Measurements from ENCODE around the gene GAB1. TPM values are rescaled to one million over a fixed set of nuclear protein-coding genes. Genes with fewer than 3 reads are reported as not detected.
A peak's percentile ranks its signal among the peaks of the same experiment; 100 is the strongest.

GAB1 gene
- total and polyA plus RNA-seq, 2 donors (not counting 1 experiment from before 2014, with no cell fraction given): 4.7 to 10.8 TPM

GRCh38 chr4:143391895-143392294, 55.2 kb downstream of the GAB1 start:
- no peak overlapping the region for H3K9ac ChIP-seq (ENCODE audit: low read length)
- Mint-ChIP-seq H3K4me3 (no peak overlapping the region), H3K27me3 (peaks cover 5% of the 10 kb centered on the region), H3K27ac (no peak overlapping the region), H3K9me3 (ENCODE audit: insufficient read depth) (no peaks in the 10 kb centered on the region), H3K4me1 (peaks cover 34% of the 10 kb centered on the region)
- ChIA-PET POLR2A (interaction anchor here (0.6 kb wide), 1 partner anchor 55 kb away, joined by 3 read pairs; the partner anchor contains the start of gene GAB1), CTCF (interaction anchor here (1.1 to 2.0 kb wide), 2 partner anchors 9 to 10 kb away, joined by 3 to 7 read pairs; no protein-coding TSS in a partner anchor)
- intact Hi-C loops (cut with micrococcal nuclease): no loop called here
- H3K9me3 ChIP-seq (ENCODE audit: control extremely low read depth in 1 of 3, control insufficient read depth in 2 of 3, insufficient read depth in 1 of 3, low read length in 2 of 3): no peaks in the 10 kb centered on the region
- no peak overlapping the region for H3K4me3 ChIP-seq (ENCODE audit: control extremely low read depth in 1 of 5, extremely low read depth in 1 of 5, insufficient read depth in 1 of 5, low read depth in 2 of 5, low read length in 4 of 5)
- no peaks in the 10 kb centered on the region for H3K27me3 ChIP-seq (replicated peaks in 1 of 4; ENCODE audit: control extremely low read depth in 1 of 4, control insufficient read depth in 3 of 4, insufficient read depth in 4 of 4, low read length in 3 of 4)
- ATAC-seq (ENCODE audit: low read depth) (no peak), DNase-seq (no peak)
- no peak for TF ChIP-seq CTCF (IDR thresholded peaks at IDR 0.05)
- TF ChIP-seq EZH2 (IDR thresholded peaks at IDR 0.05; ENCODE audit: borderline replicate concordance, insufficient read depth, low read depth, low read length, poor library complexity, severe bottlenecking): no peak
- H3K4me1 ChIP-seq (ENCODE audit: control insufficient read depth in 2 of 2, insufficient read depth in 2 of 2, low read length in 2 of 2): peaks cover 21 to 28% of the 10 kb centered on the region in 2 donors
- no peaks in the 10 kb centered on the region for H4K20me1 ChIP-seq (ENCODE audit: control insufficient read depth, insufficient read depth, low read length, poor library complexity, severe bottlenecking)
- no CpG with 5 or more reads among the region's 3 CpGs for WGBS (ENCODE audit: insufficient coverage)
- peak overlapping the region in 1 of 2 donors; percentile 1 for H3K27ac ChIP-seq (ENCODE audit: low read length in 2 of 2)
- peaks cover 50% of the 10 kb centered on the region for H3K79me2 ChIP-seq (ENCODE audit: control insufficient read depth, insufficient read depth, low read length)
- H3K36me3 ChIP-seq (replicated peaks in 1 of 2; ENCODE audit: control extremely low read depth in 1 of 2, control insufficient read depth in 1 of 2, extremely low read depth in 1 of 2, insufficient read depth in 2 of 2, low read length in 1 of 2): peaks cover 0 to 3% of the 10 kb centered on the region in 2 experiments
- H2AFZ ChIP-seq (ENCODE audit: insufficient read depth, low read depth, low read length, poor library complexity, severe bottlenecking): no peak overlapping the region
- H3K4me2 ChIP-seq (replicated peaks; ENCODE audit: low read depth, low read length, poor library complexity, severe bottlenecking): peak overlapping the region; percentile 1

- TF ChIP-seq EZH2 (IDR thresholded peaks at IDR 0.05; ENCODE audit: borderline replicate concordance, insufficient read depth, low read depth, low read length, poor library complexity, severe bottlenecking) (no peak), CTCF (IDR thresholded peaks at IDR 0.05) (no peak)
- no peaks in the 10 kb centered on the region for H4K20me1 ChIP-seq (ENCODE audit: control insufficient read depth, insufficient read depth, low read length, poor library complexity, severe bottlenecking)
- intact Hi-C loops (cut with micrococcal nuclease): no loop called here
- no peaks in the 10 kb centered on the region for H3K27me3 ChIP-seq (replicated peaks in 1 of 4; ENCODE audit: control extremely low read depth in 1 of 4, control insufficient read depth in 3 of 4, insufficient read depth in 4 of 4, low read length in 3 of 4)
- H3K4me2 ChIP-seq (replicated peaks; ENCODE audit: low read depth, low read length, poor library complexity, severe bottlenecking): no peak overlapping the region
- no peaks in the 10 kb centered on the region for H3K9me3 ChIP-seq (ENCODE audit: control extremely low read depth in 1 of 3, control insufficient read depth in 2 of 3, insufficient read depth in 1 of 3, low read length in 2 of 3)
- H3K27ac ChIP-seq (ENCODE audit: low read length in 2 of 2): no peak overlapping the region
- ATAC-seq (ENCODE audit: low read depth) (no peak), DNase-seq (no peak)
- H3K9ac ChIP-seq (ENCODE audit: low read length): no peak overlapping the region
- CTCF ChIA-PET: interaction anchor here (2.0 kb wide), 1 partner anchor 8 kb away, joined by 7 read pairs; no protein-coding TSS in a partner anchor
- H3K4me1 ChIP-seq (ENCODE audit: control insufficient read depth in 2 of 2, insufficient read depth in 2 of 2, low read length in 2 of 2): peaks cover 13 to 21% of the 10 kb centered on the region in 2 donors
- H3K4me3 Mint-ChIP-seq: no peak overlapping the region
- H3K36me3 ChIP-seq (replicated peaks in 1 of 2; ENCODE audit: control extremely low read depth in 1 of 2, control insufficient read depth in 1 of 2, extremely low read depth in 1 of 2, insufficient read depth in 2 of 2, low read length in 1 of 2): peaks cover 0 to 3% of the 10 kb centered on the region in 2 experiments
- peaks cover 39% of the 10 kb centered on the region for H3K79me2 ChIP-seq (ENCODE audit: control insufficient read depth, insufficient read depth, low read length)
- WGBS (ENCODE audit: insufficient coverage): no CpG with 5 or more reads among the region's 1 CpG
- H2AFZ ChIP-seq (ENCODE audit: insufficient read depth, low read depth, low read length, poor library complexity, severe bottlenecking): no peak overlapping the region
- POLR2A ChIA-PET: no interaction called here
- H3K4me1 Mint-ChIP-seq: peaks cover 25% of the 10 kb centered on the region
- H3K27ac Mint-ChIP-seq: no peak overlapping the region
- H3K4me3 ChIP-seq (ENCODE audit: control extremely low read depth in 1 of 5, extremely low read depth in 1 of 5, insufficient read depth in 1 of 5, low read depth in 2 of 5, low read length in 4 of 5): no peak overlapping the region
- H3K9me3 Mint-ChIP-seq (ENCODE audit: insufficient read depth): no peaks in the 10 kb centered on the region
- peaks cover 6% of the 10 kb centered on the region for H3K27me3 Mint-ChIP-seq
Measured at GRCh38 chr4:143393195-143393594, 56.5 kb downstream of the GAB1 start.
